Putamen (tissue), 1 donor: ENCODE data around the gene CCT2.
"Not testable (repeated sequence)": the region's sequence is repeated elsewhere in the genome, so short reads cannot be mapped to it uniquely, and the experiment has no call there.

Experiments used
- DNase-seq: peaks from one replicate; pipeline ENCODE4 v3.0.0-alpha.2; 2016; ENCODE audit warnings: low spot score

Gene CCT2

DNA sequence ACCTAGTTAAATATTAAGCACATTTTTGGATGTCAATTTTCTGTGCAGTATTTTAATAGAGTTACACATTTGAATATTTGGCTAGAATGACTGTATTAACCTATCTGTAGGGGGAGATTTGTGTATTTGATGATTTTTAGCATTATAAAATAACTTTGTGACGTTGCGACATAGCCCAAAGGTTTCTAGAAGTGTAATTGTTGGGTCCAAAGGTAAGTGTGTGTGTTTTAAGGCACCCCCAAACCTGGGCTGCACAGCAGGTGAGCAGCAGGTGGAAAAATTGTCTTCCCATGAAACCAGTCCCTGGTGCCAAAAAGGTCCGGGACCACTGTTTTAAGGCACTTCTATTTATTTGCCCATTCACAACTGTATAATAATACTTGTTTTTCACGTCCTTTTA, 3.3 kb downstream of the CCT2 start:
- DNase-seq, result no peak

DNA sequence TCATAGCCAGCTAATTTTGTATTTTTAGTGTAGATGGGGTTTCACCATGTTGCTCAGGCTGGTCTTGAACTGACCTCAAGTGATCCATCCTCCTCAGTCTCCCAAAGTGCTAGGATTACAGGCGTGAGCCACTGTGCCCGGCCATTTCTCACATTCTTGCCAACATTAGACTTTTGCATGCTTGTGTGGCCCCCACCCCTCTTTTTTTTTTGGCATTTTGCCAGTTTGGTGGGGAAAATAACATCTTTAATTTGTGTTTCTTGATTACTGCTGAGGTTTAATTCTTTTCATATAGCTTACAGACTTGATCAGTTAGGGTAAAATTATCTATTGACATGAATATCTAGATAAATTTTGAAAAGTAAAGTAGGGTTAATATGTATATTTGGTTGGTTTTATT, 3.8 kb downstream of the CCT2 start:
- DNase-seq, result no peak

DNA sequence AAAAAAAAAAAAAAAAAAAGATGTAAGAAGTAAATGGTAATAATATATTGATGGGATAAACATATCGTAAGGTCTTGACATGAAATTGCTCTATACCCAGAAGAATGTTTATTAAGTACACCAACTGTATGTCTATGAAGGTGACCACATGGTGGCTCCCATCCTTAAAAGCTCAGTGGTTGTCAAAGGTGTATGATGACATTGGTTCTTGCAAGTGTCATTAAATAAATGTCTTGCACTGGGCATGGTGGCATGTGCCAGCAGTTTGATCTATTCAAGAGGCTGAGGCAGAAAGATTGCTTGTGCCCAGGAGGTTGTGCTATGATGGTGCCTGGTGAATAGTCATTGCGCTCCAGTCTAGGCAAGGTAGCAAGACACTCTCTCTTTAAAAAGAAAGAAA, 10.4 kb downstream of the CCT2 start:
- no peak for DNase-seq

DNA sequence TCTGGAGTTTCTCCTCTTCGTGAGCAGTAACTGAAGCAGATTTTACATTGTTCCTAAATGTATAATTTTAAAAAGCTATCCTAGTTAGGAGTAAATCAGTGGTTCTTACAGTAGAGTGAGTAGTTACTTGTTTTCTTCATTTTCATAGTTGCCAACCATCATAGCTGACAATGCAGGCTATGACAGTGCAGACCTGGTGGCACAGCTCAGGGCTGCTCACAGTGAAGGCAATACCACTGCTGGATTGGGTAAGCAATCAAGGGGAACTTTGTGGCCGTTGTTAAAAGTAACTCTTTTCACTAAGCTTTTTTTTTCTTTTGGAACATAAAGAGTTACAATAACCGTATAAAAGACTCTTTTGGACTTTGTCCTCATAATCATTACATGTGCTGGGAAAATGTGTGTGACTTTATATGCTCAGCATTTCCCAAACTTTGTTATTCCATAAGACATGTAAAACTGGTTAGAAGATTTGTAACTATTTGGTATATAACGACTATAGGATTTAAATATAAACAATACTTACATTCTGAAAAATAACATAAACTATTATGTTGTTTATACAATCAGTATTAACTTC, 13.0 kb downstream of the CCT2 start:
- no peak for DNase-seq

DNA sequence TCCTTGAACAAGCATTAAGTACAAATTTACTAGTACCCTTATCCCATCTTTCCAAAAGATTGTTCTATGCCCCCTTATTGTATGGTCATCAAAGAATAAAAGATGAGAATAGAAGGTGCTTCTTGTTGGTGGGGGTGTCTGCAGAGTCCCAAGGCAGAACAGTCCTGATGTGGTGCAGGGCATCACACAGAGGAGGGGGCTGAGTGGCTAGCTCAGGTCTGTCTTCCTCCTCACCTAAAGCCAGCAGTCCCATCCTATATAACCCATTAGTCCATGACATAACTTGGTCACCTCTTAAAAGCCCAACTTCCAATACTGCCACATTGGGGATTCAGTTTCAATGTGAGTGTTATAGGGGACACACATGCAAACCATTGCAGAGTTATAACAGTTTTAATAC, 15.5 kb downstream of the CCT2 start:
- no peak for DNase-seq

DNA sequence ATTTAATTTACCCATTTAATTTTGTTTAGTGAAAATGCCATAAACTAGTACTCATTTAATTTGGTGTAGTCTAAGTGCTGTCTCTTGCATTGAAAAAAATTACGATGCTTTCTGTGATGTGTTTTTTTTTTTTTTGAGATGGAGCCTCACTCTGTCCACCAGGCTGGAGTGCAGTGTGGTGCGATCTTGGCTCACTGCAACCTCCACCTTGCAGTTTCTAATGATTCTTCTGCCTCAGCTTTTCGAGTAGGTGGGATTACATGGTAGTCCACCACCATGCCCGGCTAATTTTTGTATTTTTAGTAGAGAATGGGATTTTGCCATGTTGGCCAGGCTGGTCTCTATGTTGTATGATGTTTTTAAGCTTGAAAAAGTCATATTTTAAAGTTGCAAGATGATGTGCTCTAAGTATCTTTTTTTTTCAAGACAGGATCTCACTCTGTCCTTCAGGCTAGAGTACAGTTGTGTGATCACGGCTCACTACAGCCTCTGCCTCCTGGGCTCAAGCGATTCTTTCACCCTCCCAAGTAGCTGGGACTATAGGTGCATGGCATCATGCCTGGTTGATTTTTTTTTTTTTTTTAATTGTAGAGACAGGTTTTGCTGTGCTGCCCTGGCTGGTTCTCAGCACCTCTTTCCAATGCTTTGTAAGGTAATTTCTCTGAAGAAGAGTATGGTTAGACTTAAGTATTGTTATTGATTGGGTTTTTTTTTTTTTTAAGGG, 16.9 kb downstream of the CCT2 start:
- DNase-seq, result no peak

DNA sequence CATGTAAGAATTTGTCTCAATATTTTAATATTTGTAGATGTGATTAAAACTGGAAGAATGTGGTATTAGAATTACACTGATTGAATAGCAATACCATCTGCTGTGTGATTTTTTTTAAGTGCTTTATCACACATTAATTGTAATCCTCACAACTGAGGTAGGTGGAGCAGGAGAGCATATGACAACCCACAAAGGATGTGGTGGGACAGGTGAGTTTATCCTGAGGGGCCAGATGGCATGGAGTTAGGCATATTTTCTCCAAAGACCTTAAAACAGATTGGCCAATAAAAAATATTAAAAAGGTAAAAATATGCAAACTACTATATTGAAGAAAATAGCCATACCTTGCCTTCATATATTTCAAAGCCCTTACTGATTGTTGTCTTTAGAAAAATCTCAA, 17.7 kb downstream of the CCT2 start:
- DNase-seq, result no peak

DNA sequence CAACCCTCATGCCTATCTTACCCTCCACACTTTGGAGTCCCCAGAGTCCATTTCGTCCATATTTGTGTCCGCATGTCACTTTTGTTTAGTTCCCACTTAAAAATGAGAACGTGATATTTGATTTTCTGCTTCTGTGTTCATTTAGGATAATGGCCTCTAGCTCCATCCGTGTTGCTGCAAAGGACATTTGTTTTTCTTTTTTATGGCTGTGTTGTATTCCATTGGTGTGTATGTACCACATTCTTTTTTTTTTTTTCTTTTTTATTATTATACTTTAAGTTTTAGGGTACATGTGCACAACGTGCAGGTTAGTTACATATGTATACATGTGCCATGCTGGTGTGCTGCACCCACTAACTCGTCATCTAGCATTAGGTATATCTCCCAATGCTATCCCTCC, 18.3 kb downstream of the CCT2 start:
- DNase-seq, result not testable (repeated sequence)

DNA sequence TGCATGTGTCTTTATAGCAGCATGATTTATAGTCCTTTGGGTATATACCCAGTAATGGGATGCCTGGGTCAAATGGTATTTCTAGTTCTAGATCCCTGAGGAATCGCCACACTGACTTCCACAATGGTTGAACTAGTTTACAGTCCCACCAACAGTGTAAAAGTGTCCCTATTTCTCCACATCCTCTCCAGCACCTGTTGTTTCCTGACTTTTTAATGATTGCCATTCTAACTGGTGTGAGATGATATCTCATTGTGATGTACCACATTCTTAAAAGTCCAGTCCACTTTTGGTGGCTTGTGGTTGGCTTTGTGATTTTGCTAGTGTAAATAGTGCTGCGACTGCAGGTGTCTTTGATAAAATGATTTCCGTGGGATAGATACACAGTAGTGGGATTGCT, 19.0 kb downstream of the CCT2 start:
- not testable (repeated sequence) for DNase-seq

DNA sequence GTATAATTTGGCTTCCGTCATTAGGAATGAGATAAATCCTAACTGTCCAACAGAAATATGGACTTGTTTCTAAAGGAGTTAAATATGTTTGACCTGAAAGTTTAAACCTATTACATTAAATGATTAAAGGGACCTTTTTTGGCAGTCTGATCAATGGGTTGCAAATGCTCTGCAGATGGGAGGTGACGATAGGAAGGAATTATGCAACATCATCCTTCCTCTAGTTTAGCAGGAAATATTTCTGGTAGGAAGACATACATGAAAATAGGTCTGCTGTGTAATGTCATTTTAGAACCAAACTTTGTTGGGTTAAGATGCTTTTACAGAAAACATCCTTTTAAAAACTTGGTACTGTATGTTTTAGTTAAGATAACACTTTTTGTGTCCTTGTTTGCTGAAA, 22.9 kb downstream of the CCT2 start:
- no peak for DNase-seq

DNA sequence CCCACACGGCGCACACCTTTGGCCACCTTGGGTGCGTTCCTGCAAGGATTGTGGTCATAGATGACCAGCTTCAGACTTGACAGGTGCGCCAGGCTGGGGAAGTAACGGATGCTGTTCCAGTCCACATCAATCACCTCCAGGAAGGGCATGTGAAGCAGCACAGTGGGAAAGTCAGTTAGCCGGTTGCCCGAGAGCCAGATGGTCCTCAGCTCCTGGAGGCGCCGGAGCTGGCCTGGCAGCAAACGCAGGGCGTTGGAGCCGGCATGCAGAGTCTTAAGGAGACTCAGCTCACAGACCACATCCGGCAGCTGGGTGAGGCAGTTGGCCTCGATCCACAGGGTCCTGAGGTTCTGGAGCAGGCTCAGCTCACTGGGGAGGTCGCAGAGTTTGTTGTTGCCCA, 24.9 kb downstream of the CCT2 start:
- no peak for DNase-seq

DNA sequence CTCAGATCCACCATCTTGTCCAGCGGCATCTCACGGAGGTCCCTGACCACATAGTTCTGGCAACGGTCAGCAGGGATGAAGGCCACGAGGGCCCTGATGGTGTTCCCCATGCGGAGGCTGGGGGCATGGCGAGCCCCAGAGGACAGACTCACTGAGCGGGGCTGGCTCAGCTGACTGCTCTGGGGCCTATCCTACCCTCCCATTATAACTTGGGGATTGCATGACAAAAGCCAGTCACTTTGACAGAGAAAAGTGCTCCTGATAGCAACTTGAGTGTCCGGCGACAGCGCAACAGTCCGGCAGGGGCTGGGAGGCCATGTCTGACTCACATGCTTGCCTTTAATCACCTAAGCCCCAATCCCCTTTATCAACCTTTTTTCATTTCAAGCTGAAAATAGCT, 25.5 kb downstream of the CCT2 start, which contains the start of gene LRRC10:
Gene LRRC10 (minus strand): TSS at position 179 of the 400 bp plus-strand sequence. CDS start 69 bp downstream, at position 110.
- DNase-seq, result no peak

DNA sequence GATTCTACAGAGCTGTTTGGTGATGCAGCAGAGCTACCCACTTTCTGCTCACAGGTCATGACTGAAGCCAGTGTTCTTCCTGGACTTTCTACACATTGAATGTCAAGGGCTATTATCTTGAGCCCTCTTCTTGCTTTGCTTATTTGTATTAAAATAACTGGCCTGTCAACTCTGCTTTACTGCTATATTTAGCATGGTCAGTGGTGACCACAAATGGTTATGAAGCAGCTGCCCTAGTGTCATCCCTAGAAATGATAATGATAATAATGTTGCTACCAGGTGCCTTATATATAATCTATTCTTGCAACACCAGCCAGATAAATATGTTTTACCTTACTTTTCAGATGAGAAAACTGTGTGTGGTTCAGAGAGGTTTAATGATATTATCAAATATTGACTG, 28.1 kb downstream of the CCT2 start:
- no peak for DNase-seq

DNA sequence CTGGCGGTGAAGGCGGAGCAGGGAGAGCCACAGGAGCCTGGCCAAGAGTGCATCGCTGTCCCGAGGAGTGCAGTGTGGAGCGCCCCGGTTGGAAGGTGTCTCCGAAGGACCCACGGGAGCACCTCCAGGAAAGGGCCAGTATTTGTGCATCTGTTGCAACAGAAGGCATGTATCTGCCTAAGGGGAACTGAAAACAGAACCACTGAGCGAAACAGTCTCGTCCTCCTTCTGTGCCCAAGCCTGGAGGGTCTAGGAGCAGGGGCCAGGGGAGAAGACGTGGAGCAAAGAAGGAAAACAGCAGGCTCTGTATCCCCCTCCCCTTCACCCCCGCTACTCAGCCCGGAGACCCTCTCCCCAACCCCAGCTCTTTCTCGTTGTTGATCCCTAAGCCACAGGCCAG, 30.8 kb downstream of the CCT2 start:
- no peak for DNase-seq

DNA sequence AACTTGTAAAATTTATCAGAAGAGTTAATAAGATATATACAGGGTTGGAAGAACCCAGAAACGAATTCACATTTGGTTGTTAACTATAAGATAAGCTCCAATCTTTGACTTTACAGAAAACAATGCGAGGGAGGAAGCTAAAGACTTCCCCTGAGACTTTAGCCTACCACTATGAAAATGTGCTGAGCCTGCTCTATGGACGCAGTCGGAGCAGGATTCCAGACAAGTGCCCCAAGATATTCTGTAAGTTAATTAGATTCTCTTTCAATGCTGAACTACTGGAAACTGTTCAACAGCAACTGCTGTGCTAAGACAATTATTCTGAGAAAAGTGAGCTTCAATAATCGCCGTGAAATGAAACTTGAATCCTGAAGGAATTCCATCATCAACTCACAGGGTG, 33.8 kb downstream of the CCT2 start:
- no peak for DNase-seq

DNA sequence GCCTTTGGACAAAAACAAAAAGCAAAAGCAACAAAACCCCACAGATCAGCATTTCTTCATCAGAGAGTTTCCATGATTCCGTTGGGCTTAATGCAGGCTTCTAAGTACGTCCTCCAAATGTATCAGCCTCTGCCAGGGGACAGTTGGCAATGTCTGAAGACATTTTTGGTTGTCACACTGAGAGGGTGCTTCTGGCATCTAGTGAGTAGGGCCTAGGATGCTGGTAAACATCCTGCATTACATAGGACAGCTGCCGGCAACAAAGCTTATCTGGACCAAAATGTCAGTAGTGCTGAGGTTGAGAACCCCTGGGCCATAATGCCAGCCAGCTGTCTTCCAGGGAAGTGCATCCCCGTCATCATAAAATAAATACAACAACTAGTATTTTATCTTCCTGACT, 34.8 kb downstream of the CCT2 start:
- DNase-seq, result no peak

DNA sequence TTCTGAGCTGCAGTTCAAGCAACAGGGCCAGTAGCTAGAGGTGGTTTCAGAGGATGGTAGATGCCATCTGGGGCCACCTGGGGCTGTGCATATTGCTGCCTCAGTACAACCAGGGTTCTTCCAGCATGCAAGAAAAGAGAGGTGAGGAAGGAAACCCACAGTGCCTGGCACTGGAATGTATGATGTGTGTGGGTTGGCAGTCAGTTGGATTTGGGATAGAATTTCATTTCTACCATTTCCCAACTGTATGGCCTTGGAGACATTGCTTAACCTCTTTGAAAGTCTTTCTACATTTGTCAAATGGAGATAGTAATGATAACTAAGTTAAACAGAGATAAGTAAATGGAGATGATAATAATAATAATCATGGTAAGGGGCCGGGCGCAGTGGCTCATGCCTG, 35.7 kb downstream of the CCT2 start:
- DNase-seq, result no peak

DNA sequence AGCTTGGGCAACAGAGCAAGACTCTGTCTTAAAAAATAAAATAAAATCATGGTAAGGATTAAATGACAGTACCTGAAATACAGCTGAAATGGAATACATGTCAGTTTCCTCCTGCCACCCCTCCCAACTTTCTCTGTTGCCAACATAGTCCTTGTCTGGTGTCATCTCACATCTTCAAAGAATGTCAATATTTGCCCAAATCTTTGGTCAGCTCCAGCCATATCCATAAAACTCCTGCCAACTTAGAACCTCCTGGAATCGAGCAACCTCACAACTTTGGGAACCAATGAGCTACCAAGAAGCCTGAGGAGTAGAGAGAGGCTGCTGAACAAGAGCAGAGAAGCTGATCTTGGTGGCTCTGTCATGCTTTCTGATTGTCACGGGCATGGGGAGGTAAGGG, 36.3 kb downstream of the CCT2 start:
- DNase-seq, result no peak

DNA sequence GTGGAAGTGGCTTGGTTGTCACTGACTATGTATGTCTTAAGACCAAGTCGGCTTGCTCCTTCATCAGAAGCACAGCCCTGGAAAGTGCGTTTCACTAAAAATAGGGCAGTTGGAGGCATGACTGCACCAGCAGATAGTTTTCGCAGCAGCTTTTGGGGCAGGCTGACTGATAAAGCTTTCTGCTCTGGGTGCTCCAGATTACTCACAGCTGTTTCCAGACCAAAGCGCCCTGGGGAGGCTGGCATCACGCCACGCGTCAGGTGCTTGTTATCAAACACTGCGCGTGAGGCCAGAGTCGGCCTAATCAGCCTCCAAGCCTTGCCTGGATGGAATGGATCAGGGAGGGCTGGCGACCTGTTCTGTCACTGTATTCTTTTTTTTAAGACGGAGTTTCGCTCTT, 38.7 kb downstream of the CCT2 start:
- DNase-seq, result no peak

DNA sequence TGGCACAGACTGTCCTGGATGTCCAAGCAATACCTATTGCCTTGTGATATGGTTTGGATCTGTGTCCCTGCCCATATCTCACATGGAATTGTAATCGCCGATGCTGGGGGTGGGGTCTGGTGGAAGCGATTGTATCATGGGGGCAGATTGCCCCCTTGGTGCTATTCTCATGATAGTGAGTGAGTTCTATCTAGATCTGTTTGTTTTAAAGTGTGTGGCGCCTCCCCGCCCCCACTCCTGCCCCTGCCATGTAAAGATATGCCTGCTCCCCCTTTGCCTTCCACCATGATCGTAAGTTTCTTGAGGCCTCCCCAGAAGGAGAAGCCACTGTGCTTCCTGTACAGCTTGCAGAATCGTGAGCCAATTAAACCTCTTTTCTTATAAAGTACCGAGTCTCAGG, 42.2 kb downstream of the CCT2 start:
- no peak for DNase-seq

DNA sequence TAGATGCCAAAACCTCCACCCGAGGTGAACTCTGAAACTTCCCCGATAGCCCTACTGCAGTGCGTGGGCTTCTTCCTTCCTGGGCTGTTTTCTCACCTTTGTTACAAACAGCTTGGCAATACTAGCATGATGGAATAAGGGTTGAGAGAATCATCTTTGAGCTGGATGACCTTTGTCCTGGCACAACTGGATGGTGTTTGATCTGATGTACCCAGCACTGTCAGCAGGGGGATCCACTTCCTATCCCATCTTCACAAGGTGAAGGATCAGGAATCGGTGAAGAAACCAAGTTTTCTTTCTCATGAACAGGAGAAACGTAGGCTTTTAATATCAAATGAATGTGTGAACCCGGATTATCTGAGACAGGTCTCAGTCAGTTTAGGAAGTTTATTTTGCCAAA, 44.9 kb downstream of the CCT2 start:
- DNase-seq, result no peak

DNA sequence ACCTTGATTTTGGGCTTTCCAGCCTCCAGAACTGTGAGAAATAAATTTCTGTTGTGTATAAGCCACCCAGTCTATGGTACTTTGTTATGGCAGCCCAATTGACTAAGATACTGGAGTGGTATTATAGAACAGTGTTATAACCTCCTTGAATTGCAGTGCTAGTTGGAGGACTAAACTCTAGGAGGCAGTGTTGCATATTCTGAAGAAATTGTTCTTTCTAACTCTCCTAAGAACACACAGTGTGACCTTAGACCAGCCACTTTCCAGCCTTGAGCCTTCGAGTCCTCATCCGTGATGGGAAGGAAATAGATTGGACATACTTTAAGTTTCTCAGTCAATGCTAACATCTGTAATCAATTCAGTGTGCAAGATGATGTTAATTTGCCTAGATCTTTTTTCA, 47.8 kb downstream of the CCT2 start:
- no peak for DNase-seq

DNA sequence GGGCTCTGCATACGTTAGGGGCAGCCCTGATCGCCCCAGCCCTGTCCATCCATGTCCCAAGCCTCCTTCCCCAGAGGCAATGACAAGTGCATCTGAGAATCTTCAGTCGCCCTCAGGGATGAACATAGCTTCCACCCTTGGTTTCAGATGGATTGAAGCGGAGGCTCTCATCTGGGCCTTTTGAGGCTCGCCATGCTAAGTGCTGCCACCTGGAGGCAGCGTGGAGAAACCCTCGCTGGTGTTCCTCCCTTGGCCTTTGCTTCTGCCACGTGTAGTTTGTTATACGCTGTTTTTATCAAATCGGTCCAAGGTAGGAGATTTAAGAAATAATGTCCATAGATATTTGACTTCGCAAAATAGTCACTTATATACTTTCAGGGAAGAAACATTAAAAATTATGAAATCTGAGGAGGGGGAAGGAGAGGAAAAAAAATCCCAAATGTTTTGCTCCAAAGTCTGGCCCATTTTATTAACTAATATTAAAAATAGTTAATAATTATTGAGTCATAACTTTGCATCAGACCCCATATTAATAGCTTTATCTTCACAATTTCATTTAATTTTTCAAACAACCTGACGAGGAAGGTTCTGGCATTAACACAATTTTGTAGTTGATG, 54.2 kb downstream of the CCT2 start:
- peak; percentile 45 for DNase-seq

DNA sequence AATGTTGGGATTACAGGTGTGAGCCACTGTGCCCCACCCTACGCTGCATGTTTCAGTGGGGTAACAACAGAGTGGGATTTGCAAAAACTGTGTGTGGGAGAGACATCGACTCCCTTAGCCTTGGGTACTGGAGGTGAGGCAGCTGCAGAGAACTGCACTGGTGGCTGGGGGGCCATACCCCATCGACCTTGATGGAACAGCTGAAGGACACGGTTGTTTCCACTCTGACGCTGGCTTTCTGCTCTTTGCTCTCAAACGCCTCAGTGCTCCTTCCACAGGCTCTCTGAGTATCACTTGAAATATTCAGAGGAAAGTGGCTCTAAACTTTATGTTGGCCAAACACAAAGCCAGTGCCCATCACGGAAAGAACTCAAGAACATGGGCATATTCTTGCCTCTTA, 56.3 kb downstream of the CCT2 start:
- DNase-seq, result no peak
